ENCODE measurements around the gene ADCY6. TPM values are rescaled to one million over a fixed set of nuclear protein-coding genes. Genes with fewer than 3 reads are reported as not detected.
A peak's percentile ranks its signal among the peaks of the same experiment; 100 is the strongest.

ADCY6 gene
- total and polyA plus RNA-seq, 8 donors = 12.9 to 53.4 (median 21.6) TPM

DNA sequence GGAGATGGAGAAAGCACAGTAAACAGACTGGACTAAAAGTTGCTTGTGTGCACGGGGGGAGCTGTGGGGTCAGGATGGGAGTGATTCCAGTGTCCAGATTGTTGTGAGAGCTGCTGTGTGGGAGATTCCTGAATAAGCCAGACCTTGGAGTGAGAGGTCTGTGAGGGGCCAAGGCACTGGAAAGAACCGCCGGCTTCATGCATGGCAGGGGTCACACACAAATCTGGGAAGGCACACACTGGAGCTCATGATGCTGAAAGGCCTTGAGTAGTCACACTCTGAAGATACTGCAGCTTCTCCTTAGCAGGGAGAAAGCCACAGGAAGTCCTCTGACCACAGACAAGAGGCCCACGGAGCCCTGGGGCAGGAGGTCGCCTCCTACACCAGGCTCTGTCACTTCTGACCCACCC is 23.1 kb downstream of the ADCY6 start:
- Histone ChIP-seq H3K27me3 (no peaks in the 10 kb centered on the region), H3K9me3 (no peaks in the 10 kb centered on the region), H3K27ac (no peak overlapping the region), H3K4me3 (no peak overlapping the region), H3K4me1 (no peaks in the 10 kb centered on the region), H3K36me3 (peaks cover 0 to 7% (median 0%) of the 10 kb centered on the region in 3 donors)
- DNase-seq (no peak), ATAC-seq (peak in 2 of 4 donors; percentile 28 to 66), FAIRE-seq (no peak)
- WGBS, 2 donors = 86 to 87% methylated on average over 5 of the region's 5 CpGs
- intact Hi-C loops (cut with DNase I) = no loop called here
- no peak for TF ChIP-seq CTCF (IDR thresholded peaks at IDR 0.05)

DNA sequence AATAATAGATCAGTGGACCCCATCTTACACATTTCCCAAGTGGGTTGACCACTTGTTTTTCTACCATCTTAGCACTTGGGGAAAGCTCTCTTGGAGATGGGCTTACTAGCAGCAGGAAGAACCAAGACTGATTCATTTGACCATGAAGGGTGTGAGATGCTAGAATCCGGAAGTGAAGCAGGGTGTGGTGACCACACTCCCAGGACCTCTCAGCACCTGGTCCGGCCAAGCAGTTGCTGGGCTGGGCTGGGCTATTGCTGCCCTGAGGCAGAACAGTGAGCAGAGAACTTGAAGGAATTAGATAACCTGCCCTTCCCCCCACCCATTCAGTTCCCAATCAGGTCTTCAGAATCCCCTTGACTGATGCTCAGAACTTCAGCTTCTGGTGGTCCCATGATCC is 24.4 kb downstream of the ADCY6 start:
- DNase-seq (no peak), FAIRE-seq (no peak), ATAC-seq (no peak)
- no peak for TF ChIP-seq CTCF (IDR thresholded peaks at IDR 0.05)
- 73 to 81% methylated on average over 2 of the region's 2 CpGs for WGBS, 2 donors
- H3K36me3 ChIP-seq = no peaks in the 10 kb centered on the region
- intact Hi-C loops (cut with DNase I) = no loop called here
- H3K27ac ChIP-seq = no peak overlapping the region
- H3K4me1 ChIP-seq = no peaks in the 10 kb centered on the region
- no peak overlapping the region for H3K4me3 ChIP-seq
- no peaks in the 10 kb centered on the region for H3K9me3 ChIP-seq
- H3K27me3 ChIP-seq = no peaks in the 10 kb centered on the region

DNA sequence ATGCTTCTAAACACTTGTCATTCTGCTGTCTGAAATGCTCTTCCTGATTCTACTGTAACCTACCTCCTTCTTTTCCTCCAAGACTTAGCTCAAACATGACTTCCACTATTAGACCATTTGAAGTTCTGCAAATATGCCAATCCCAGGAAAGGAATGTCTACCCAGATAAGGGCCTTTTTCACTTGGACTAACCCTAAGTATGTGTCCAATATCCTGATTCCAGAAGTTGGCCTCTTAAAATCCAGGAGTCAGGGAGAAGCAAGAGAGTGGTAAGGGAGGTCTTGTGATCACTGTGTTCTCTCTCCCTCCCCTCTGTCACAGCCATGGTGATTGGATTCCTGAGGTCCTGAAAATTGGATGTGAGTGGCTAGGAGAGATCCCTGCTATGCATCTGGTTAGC is 30.2 kb downstream of the ADCY6 start:
- Histone ChIP-seq H3K27ac (no peak overlapping the region), H3K9me3 (no peaks in the 10 kb centered on the region), H3K4me3 (no peak overlapping the region), H3K36me3 (no peaks in the 10 kb centered on the region), H3K27me3 (no peaks in the 10 kb centered on the region), H3K4me1 (no peaks in the 10 kb centered on the region)
- DNase-seq (no peak), ATAC-seq (no peak), FAIRE-seq (no peak)
- no peak for TF ChIP-seq CTCF (IDR thresholded peaks at IDR 0.05)
- intact Hi-C loops (cut with DNase I) = loop anchor here in 1 of 3 donors (5.0 kb wide), 1 partner anchor 39 kb away; no protein-coding TSS in a partner anchor

- no peaks in the 10 kb centered on the region for H3K4me1 ChIP-seq
- ATAC-seq = no peak
- FAIRE-seq = no peak
- no peak for DNase-seq
- WGBS, 2 donors = 65 to 72% methylated on average over 4 of the region's 4 CpGs
- intact Hi-C loops (cut with DNase I) = loop anchor here in 1 of 3 donors (5.0 kb wide), 1 partner anchor 39 kb away; no protein-coding TSS in a partner anchor
- H3K9me3 ChIP-seq = no peaks in the 10 kb centered on the region
- no peak for TF ChIP-seq CTCF (IDR thresholded peaks at IDR 0.05)
- no peak overlapping the region for H3K4me3 ChIP-seq
- H3K27ac ChIP-seq = no peak overlapping the region
- H3K27me3 ChIP-seq = no peaks in the 10 kb centered on the region
- no peaks in the 10 kb centered on the region for H3K36me3 ChIP-seq
Measured at GRCh38 chr12:48758186-48758585, 30.7 kb downstream of the ADCY6 start.

DNA sequence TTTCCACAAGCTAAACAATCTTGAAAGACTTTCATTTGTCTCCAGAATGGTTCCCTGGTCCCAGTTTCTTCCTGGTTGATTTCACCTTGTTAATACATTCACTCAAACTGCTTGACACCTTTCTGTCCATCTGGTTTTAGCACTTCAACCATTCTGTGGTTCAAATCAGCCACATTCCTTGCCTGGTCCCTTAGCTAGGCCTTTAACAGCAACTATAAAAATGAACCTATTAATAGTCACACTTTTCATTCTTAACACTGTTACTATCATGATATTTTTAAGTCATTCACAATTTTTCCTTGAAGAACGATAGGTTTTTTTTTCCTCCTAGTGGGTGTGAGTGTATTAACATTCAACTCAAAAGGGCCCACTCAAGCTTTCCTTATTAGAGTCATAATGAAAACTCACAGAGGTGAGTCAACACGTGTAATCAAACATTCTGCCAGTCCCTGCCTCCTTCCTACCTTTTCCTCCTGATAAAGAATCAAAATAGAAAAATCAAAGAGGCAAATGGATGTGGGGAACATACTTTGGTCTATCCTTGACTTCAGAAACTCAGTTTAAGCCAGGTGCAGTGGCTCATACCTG is 38.0 kb downstream of the ADCY6 start:
- H3K27me3 ChIP-seq = no peaks in the 10 kb centered on the region
- ATAC-seq (no peak), DNase-seq (no peak), FAIRE-seq (no peak)
- no peak overlapping the region for H3K4me3 ChIP-seq
- TF ChIP-seq CTCF (IDR thresholded peaks at IDR 0.05) = no peak
- intact Hi-C loops (cut with DNase I) = loop anchor here in 1 of 3 donors (5.0 kb wide), 1 partner anchor 46 kb away; no protein-coding TSS in a partner anchor
- WGBS, 2 donors = 36 to 46% methylated on average over 2 of the region's 2 CpGs
- H3K36me3 ChIP-seq = no peaks in the 10 kb centered on the region
- no peaks in the 10 kb centered on the region for H3K9me3 ChIP-seq
- no peaks in the 10 kb centered on the region for H3K4me1 ChIP-seq
- H3K27ac ChIP-seq = no peak overlapping the region

Measured in pancreas (tissue), 10 donors.